Adrenal gland (tissue), 12 donors: Measurements from ENCODE around the gene RAD51B. TPM values are rescaled to one million over a fixed set of nuclear protein-coding genes. Genes with fewer than 3 reads are reported as not detected.
A peak's percentile ranks its signal among the peaks of the same experiment; 100 is the strongest.

Experiments used
- DNase-seq, 7 donors: peaks; one replicate each; pipeline ENCODE4 v3.0.0-alpha.2; 2019 to 2020
- H3K27ac ChIP-seq, 5 donors: fragments of 200-600 bp; sonication (generic) in 4 of 5; 1 replicate in 3 of 5; 2 replicates in 2 of 5; pipeline versions ENCODE4 v1.5.1 to v1.8.0; 2016 to 2020; ENCODE audit warnings: mild to moderate bottlenecking in 1 of 5
- H3K27me3 ChIP-seq: fragments of 200-600 bp; 2 replicates; pipeline ENCODE4 v1.8.0; 2021
- H3K36me3 ChIP-seq, 2 donors: fragments of 200-600 bp; replicated peaks in 1 of 2; 1 replicate in 1 of 2; 2 replicates in 1 of 2; pipeline versions ENCODE4 v1.5.1 to v1.8.0; 2018 to 2022
- H3K4me1 ChIP-seq, 2 donors: fragments of 200-600 bp; replicated peaks in 1 of 2; 1 replicate in 1 of 2; 2 replicates in 1 of 2; pipeline versions ENCODE4 v1.5.1 to v1.8.0; 2018 to 2021
- H3K4me3 ChIP-seq, 4 donors: fragments of 200-600 bp; sonication (generic) in 3 of 4; one replicate each; pipeline ENCODE4 v1.5.1; 2016 to 2018
- H3K9me3 ChIP-seq, 3 donors: fragments of 200-600 bp; sonication (generic) in 1 of 3; replicated peaks in 1 of 3; 1 replicate in 2 of 3; 2 replicates in 1 of 3; pipeline versions ENCODE4 v1.5.1 to v1.8.0; 2016 to 2021
- POLR2A ChIP-seq, 2 donors: fragments of 450-650 bp; IDR thresholded peaks; one replicate each; pipeline ENCODE4 v1.6.1; 2017; ENCODE audit warnings: antibody characterized with exemption in 2 of 2, mild to moderate bottlenecking in 2 of 2, moderate library complexity in 1 of 2
- WGBS, 4 donors: extraction: QIAGEN DNeasy Blood & Tissue Kit in 2 of 4; methylation state at CpG; one replicate each; pipeline versions ENCODE4 v1.1.5 to v1.1.7; 2013 to 2017; 5-methylcytosine and 5-hydroxymethylcytosine counted together
- intact Hi-C, 2 donors: fragments of 100-400 bp; cut with DNase I; formaldehyde crosslinking; loops; one replicate each; pipeline versions ENCODE4 v1.14.1 to v1.15.0; 2022 to 2023
- polyA plus RNA-seq, 3 donors: library from polyadenylated mRNA; stranded (reverse); fragments of 200-250 nt in 2 of 3; fragments of 350-450 nt in 1 of 3; fragmentation: Illumina TruSeq in 1 of 3; extraction: RNeasy Lipid Tissue Mini Kit (QIAGEN cat#74804) in 1 of 3; gene quantifications; one replicate each; pipeline ENCODE4 v1.2.3, GENCODE V29; 2013 to 2014
- total RNA-seq, 9 donors: library from RNA; depleted of rRNA in 4 of 9; stranded (reverse); fragments of >200 nt in 4 of 9; fragments of 120-200 nt in 1 of 9; fragmentation: NEBNext Ultra II Directional in 1 of 9; extraction: Animal tissue kit (Norgen Biotek cat#: 25700) in 1 of 9; gene quantifications; one replicate each; pipeline versions ENCODE4 v1.1.0 to v1.2.4, GENCODE V29; 2013 to 2023
- TF ChIP-seq, protein P1 (sequence below), 6 experiments: fragments of 450-650 bp in 4 of 6; fragments of 200-600 bp in 2 of 6; sonication (generic) in 1 of 6; IDR thresholded peaks; 1 replicate in 5 of 6; 2 replicates in 1 of 6; pipeline versions ENCODE4 v1.5.1 to v1.8.0; 2016 to 2021; ENCODE audit warnings: antibody characterized with exemption in 6 of 6, mild to moderate bottlenecking in 2 of 6, moderate library complexity in 1 of 6
- donor health status: healthy with polysubstance abuse.
- donor health status: Bipolar disorder and iron deficiency.
- donor health status: DM: yes; HTN: yes; CAD: no.
- donor health status: DM: no; HTN: no; CAD: no.
- donor health status: DM: no; HTN: no; CAD: no.
- donor health status: DM: yes; HTN: yes; CAD: no.

RAD51B gene
- total and polyA plus RNA-seq, 12 donors, result 2.3 to 24.6 (median 12.4) TPM

DNA sequence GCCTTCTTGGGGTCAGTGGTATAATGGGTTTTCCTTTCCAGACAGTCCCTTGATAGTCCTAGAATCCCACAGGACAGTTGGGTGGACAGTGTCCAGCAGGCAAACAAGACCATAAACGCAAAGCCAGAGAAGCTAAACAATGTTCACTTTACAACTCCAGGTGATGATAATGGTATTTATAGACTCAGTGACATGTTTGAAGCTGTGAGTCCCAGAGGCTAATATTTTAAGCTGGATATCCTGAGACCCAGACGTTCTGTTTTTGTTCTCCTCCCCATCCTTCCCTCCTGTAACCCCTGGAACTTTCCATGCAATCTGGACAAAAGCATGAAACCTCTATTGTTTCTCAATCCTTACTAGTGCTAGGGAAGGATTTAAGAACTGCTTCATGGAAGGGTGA lies 852.3 kb downstream of the RAD51B start:
- WGBS, 4 donors, result 60 to 65% (median 63%) methylated on average over 2 of the region's 2 CpGs
- no peak overlapping the region for H3K27ac ChIP-seq
- no peaks in the 10 kb centered on the region for H3K9me3 ChIP-seq
- no peaks in the 10 kb centered on the region for H3K27me3 ChIP-seq
- TF ChIP-seq, protein P1, sequence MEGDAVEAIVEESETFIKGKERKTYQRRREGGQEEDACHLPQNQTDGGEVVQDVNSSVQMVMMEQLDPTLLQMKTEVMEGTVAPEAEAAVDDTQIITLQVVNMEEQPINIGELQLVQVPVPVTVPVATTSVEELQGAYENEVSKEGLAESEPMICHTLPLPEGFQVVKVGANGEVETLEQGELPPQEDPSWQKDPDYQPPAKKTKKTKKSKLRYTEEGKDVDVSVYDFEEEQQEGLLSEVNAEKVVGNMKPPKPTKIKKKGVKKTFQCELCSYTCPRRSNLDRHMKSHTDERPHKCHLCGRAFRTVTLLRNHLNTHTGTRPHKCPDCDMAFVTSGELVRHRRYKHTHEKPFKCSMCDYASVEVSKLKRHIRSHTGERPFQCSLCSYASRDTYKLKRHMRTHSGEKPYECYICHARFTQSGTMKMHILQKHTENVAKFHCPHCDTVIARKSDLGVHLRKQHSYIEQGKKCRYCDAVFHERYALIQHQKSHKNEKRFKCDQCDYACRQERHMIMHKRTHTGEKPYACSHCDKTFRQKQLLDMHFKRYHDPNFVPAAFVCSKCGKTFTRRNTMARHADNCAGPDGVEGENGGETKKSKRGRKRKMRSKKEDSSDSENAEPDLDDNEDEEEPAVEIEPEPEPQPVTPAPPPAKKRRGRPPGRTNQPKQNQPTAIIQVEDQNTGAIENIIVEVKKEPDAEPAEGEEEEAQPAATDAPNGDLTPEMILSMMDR (IDR thresholded peaks at IDR 0.05), result no peak
- TF ChIP-seq POLR2A (IDR thresholded peaks at IDR 0.05), result no peak
- no peak for DNase-seq
- peaks cover 0 to 23% of the 10 kb centered on the region in 2 donors for H3K4me1 ChIP-seq
- H3K4me3 ChIP-seq, result no peak overlapping the region
- no peaks in the 10 kb centered on the region for H3K36me3 ChIP-seq
- intact Hi-C loops, result no loop called here

DNA sequence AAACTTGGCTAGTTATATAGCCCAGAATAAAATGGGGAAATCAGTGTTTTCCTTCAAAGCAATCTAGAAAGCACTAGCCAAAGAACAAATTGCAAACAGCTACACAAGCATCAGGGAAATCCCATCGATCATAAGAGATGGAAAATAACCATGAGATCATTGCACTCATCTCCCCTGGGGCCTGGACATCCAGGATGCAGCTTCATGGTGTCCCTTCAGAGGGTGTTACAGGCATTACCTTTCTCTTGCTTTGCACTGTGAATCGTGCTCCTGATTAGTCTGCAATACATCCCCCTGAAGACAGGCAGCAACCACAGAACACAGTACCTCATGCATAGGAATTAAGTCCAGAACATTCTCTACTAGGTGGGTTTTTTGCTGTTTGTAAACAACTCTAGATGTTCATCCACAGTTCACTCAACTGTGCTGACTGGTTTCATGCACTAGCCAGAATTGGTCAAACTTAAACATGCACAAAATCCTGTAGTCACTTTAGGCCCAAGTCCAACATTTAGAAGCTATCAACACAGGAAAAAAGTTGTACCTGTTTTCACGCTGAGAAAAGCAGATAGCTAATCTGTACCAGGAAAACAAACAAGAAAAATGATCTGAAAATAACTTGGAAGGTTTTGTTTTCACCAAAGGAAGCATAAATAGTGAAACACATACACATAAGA lies 853.2 kb downstream of the RAD51B start:
- 53 to 70% (median 59%) methylated on average over 3 of the region's 3 CpGs for WGBS, 4 donors

DNA sequence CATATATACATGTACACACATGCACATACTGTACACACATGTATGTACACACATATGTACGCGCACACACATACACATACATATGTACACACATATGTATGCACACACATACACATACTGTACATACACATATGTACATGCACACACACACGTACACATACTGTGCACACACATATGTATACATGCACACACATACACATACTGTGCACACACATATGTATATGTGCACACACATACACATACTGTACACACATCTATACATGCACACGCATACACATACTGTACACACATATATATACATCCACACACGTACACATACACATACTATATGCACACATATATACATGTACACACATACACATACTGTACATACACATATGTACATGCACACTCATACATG lies 853.9 kb downstream of the RAD51B start:
- TF ChIP-seq, protein P1 (IDR thresholded peaks at IDR 0.05), result no peak
- no peak for TF ChIP-seq POLR2A (IDR thresholded peaks at IDR 0.05)
- DNase-seq, result no peak
- 61 to 70% (median 66%) methylated on average over 5 of the region's 5 CpGs for WGBS, 4 donors
- Histone ChIP-seq H3K27me3 (no peaks in the 10 kb centered on the region), H3K4me1 (peaks cover 8 to 21% of the 10 kb centered on the region in 2 donors), H3K27ac (no peak overlapping the region), H3K9me3 (no peaks in the 10 kb centered on the region), H3K4me3 (no peak overlapping the region), H3K36me3 (no peaks in the 10 kb centered on the region)
- intact Hi-C loops, result no loop called here

More for the DNA sequence above, 853.2 kb downstream of the RAD51B start:
- intact Hi-C loops, result no loop called here
- H3K4me3 ChIP-seq, result no peak overlapping the region
- H3K4me1 ChIP-seq, result peaks cover 2 to 21% of the 10 kb centered on the region in 2 donors
- no peaks in the 10 kb centered on the region for H3K36me3 ChIP-seq
- TF ChIP-seq, protein P1 (IDR thresholded peaks at IDR 0.05), result peak in 1 of 6 experiments; percentile 13
- TF ChIP-seq POLR2A (IDR thresholded peaks at IDR 0.05), result no peak
- H3K27ac ChIP-seq, result peak overlapping the region in 1 of 5 donors; percentile 38
- H3K27me3 ChIP-seq, result no peaks in the 10 kb centered on the region
- no peaks in the 10 kb centered on the region for H3K9me3 ChIP-seq
- no peak for DNase-seq

DNA sequence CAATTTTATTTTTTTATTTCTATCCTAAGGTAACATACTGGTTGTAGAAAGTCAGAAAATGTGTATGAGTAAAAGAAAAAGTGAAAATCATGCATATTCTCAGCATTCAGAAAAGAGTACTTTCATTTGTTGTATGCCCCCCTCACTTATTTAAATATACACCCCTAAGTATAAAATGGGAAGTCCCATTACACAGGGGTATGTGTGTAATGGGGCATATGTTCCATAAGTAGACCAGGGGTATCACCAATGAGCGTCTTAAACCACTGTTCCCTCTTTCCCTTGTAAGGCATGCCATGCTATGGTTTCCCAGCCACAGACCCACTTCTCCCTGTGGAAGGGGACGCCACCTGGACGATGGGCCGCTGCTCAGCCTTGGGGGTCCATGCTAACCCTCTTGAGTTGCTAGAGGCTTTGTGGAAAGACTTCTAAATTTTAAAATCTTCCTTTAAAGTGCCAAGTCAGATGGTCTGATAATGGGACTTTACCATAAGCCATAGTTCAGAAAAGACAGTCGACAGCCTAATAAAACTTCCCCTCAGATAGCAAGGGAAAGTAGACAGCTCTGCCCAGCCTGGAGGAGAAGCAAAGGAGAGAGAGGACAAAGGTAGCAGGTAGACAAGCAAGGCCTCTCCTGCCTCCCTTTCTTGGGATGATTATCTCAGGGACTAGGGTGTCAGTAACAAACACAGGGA lies 855.1 kb downstream of the RAD51B start:
- WGBS, 4 donors, result 92 to 98% (median 94%) methylated on average over 5 of the region's 5 CpGs
- no peak for TF ChIP-seq POLR2A (IDR thresholded peaks at IDR 0.05)
- TF ChIP-seq, protein P1 (IDR thresholded peaks at IDR 0.05), result no peak
- intact Hi-C loops, result no loop called here
- Histone ChIP-seq H3K4me3 (no peak overlapping the region), H3K9me3 (no peaks in the 10 kb centered on the region), H3K27me3 (no peaks in the 10 kb centered on the region), H3K36me3 (no peaks in the 10 kb centered on the region), H3K27ac (no peak overlapping the region), H3K4me1 (peaks cover 8 to 22% of the 10 kb centered on the region in 2 donors)
- no peak for DNase-seq
